SK-N-SH (cell line): ENCODE data around the gene PRR22.

Experiments
- IRF3 ChIP-seq: fragments of 150-350 bp; IDR thresholded peaks from 2 replicates; pipeline ENCODE4 v1.6.1; 2016; ENCODE audit warnings: mild to moderate bottlenecking, low read depth, low read length
- JUND ChIP-seq: IDR thresholded peaks from 2 replicates; pipeline ENCODE4 v1.4.0; 2012
- POLR2AphosphoS5 ChIP-seq: IDR thresholded peaks from 2 replicates; pipeline ENCODE4 v1.6.1; 2012; ENCODE audit warnings: low read depth, low read length
- RAD21 ChIP-seq: IDR thresholded peaks from 2 replicates; pipeline ENCODE4 v1.6.1; 2012; ENCODE audit warnings: mild to moderate bottlenecking, low read length
- TAF1 ChIP-seq: IDR thresholded peaks from 2 replicates; pipeline ENCODE4 v1.6.1; 2012; ENCODE audit warnings: low read depth, mild to moderate bottlenecking, low read length, moderate library complexity, borderline replicate concordance
- YY1 ChIP-seq: IDR thresholded peaks from 2 replicates; pipeline ENCODE4 v1.4.0; 2012; ENCODE audit warnings: low read depth, mild to moderate bottlenecking
- TF ChIP-seq, protein P1 (sequence below): IDR thresholded peaks from 2 replicates; pipeline ENCODE4 v1.6.1; 2012; ENCODE audit warnings: mild to moderate bottlenecking, low read depth, low read length, moderate library complexity
- TF ChIP-seq, protein P2 (sequence below): fragments of 200-600 bp; sonication (generic); IDR thresholded peaks from 2 replicates; pipeline ENCODE4 v1.6.1; 2017; ENCODE audit warnings: antibody characterized with exemption, mild to moderate bottlenecking, moderate library complexity

DNA sequence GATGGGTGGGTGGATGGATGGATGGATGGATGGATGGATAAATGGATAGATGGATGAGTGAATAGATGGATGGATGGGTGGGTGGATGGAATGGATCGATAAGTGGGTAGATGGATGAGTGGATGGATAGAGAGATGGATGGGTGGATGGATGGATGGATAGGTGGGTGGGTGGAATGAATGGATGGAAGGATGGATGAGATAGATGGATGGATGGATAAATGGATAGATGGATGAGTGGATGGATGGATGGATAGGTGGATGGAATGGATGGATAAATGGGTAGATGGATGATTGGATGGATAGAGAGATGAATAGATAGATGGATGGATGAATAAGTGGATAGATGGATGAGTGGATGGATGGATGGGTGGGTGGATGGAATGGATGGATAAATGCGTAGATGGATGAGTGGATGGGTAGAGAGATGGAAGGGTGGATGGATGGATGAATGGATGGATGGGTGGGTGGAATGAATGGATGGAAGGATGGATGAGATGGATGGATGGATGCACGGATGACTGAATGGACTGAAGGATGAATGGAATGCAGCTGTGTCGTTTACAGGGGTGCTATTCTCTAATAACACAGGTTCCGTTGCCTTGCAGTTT, 21.8 kb downstream of the PRR22 start:
- TF ChIP-seq, protein P1, sequence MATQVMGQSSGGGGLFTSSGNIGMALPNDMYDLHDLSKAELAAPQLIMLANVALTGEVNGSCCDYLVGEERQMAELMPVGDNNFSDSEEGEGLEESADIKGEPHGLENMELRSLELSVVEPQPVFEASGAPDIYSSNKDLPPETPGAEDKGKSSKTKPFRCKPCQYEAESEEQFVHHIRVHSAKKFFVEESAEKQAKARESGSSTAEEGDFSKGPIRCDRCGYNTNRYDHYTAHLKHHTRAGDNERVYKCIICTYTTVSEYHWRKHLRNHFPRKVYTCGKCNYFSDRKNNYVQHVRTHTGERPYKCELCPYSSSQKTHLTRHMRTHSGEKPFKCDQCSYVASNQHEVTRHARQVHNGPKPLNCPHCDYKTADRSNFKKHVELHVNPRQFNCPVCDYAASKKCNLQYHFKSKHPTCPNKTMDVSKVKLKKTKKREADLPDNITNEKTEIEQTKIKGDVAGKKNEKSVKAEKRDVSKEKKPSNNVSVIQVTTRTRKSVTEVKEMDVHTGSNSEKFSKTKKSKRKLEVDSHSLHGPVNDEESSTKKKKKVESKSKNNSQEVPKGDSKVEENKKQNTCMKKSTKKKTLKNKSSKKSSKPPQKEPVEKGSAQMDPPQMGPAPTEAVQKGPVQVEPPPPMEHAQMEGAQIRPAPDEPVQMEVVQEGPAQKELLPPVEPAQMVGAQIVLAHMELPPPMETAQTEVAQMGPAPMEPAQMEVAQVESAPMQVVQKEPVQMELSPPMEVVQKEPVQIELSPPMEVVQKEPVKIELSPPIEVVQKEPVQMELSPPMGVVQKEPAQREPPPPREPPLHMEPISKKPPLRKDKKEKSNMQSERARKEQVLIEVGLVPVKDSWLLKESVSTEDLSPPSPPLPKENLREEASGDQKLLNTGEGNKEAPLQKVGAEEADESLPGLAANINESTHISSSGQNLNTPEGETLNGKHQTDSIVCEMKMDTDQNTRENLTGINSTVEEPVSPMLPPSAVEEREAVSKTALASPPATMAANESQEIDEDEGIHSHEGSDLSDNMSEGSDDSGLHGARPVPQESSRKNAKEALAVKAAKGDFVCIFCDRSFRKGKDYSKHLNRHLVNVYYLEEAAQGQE, result no peak
- TF ChIP-seq POLR2AphosphoS5 (no peak), YY1 (no peak), RAD21 (no peak), IRF3 (no peak), JUND (no peak), TAF1 (no peak)
- TF ChIP-seq, protein P2, sequence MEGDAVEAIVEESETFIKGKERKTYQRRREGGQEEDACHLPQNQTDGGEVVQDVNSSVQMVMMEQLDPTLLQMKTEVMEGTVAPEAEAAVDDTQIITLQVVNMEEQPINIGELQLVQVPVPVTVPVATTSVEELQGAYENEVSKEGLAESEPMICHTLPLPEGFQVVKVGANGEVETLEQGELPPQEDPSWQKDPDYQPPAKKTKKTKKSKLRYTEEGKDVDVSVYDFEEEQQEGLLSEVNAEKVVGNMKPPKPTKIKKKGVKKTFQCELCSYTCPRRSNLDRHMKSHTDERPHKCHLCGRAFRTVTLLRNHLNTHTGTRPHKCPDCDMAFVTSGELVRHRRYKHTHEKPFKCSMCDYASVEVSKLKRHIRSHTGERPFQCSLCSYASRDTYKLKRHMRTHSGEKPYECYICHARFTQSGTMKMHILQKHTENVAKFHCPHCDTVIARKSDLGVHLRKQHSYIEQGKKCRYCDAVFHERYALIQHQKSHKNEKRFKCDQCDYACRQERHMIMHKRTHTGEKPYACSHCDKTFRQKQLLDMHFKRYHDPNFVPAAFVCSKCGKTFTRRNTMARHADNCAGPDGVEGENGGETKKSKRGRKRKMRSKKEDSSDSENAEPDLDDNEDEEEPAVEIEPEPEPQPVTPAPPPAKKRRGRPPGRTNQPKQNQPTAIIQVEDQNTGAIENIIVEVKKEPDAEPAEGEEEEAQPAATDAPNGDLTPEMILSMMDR, result no peak
